ENCODE measurements around the gene CNKSR3. TPM values are rescaled to one million over a fixed set of nuclear protein-coding genes. Genes with fewer than 3 reads are reported as not detected.

CNKSR3 gene
- total and polyA plus RNA-seq, 2 of the 8 experiments (the other 6 are each of a cell fraction or from before 2014, with no cell fraction given) = 1.2 to 6.2 TPM

GRCh38 chr6:154510144-154510905 lies at the start of gene CNKSR3 (continued):
- TF ChIP-seq RNF2 (IDR thresholded peaks at IDR 0.05; ENCODE audit: borderline replicate concordance, low read depth, low read length, missing control alignments, poor library complexity, severe bottlenecking) (no peak), TAF7 (optimal IDR thresholded peaks at IDR 0.05; ENCODE audit: borderline replicate concordance, low read depth, low read length) (no peak), FOSL1 (IDR thresholded peaks at IDR 0.05; ENCODE audit: insufficient read depth, low read depth, low read length) (no peak), POLR2A (IDR thresholded peaks at IDR 0.05; ENCODE audit: control extremely low read depth in 1 of 2, low read depth in 2 of 2, low read length in 2 of 2) (peak in 1 of 2 experiments; percentile 54; a peak in 1 of 3 replicates), YY1 (IDR thresholded peaks at IDR 0.05; ENCODE audit: low read depth, low read length) (no peak), CREB1 (IDR thresholded peaks at IDR 0.05) (no peak; the same call in 1 of the 2 replicates), SIN3A (conservative IDR thresholded peaks at IDR 0.05 in 1 of 2, IDR thresholded peaks at IDR 0.05 in 1 of 2; ENCODE audit: low read depth in 1 of 2, low read length in 2 of 2) (peak; percentile 29 to 74; a peak in 2 of 4 replicates), EGR1 (IDR thresholded peaks at IDR 0.05; ENCODE audit: borderline replicate concordance, low read depth, low read length) (no peak), TCF12 (IDR thresholded peaks at IDR 0.05; ENCODE audit: low read depth, low read length) (0 out of 2 replicates have a peak, but pooled peaks have one; percentile 10), POLR2AphosphoS5 (IDR thresholded peaks at IDR 0.05; ENCODE audit: low read depth, low read length) (no peak)
